Endometrium (tissue), 2 donors: Measurements from ENCODE around the gene DNPH1.

ENCODE experiments used
- FAIRE-seq: peaks from 2 replicates; lab custom pipeline; 2012; peaks lifted over from hg19 to GRCh38; lab: Jason Lieb, UNC
- donor health status: control.
- donor health status: control.

DNPH1 gene

GRCh38 chr6:43181621-43181941 is 47.7 kb downstream of the DNPH1 start:
- no peak for FAIRE-seq

- FAIRE-seq: no peak
Measured at GRCh38 chr6:43180985-43181384, 48.3 kb downstream of the DNPH1 start.

GRCh38 chr6:43180058-43180457 is 49.2 kb downstream of the DNPH1 start:
- FAIRE-seq: no peak

- FAIRE-seq: no peak
Measured at GRCh38 chr6:43178951-43179830, 50.1 kb downstream of the DNPH1 start.

- FAIRE-seq: no peak
Measured at GRCh38 chr6:43178150-43178549, 51.1 kb downstream of the DNPH1 start.

- FAIRE-seq: no peak
Measured at GRCh38 chr6:43176423-43176786, 52.9 kb downstream of the DNPH1 start.

- FAIRE-seq: no peak
Measured at GRCh38 chr6:43175676-43176422, 53.4 kb downstream of the DNPH1 start.
